GM21786 (cell line): ENCODE results near the gene TNIK.

Source experiments
- ATAC-seq: cut with Tn5 transposase; IDR thresholded peaks from one replicate; pipeline ENCODE4 v1.9.1; 2021; ENCODE audit not compliant: unreplicated experiment

TNIK gene

DNA sequence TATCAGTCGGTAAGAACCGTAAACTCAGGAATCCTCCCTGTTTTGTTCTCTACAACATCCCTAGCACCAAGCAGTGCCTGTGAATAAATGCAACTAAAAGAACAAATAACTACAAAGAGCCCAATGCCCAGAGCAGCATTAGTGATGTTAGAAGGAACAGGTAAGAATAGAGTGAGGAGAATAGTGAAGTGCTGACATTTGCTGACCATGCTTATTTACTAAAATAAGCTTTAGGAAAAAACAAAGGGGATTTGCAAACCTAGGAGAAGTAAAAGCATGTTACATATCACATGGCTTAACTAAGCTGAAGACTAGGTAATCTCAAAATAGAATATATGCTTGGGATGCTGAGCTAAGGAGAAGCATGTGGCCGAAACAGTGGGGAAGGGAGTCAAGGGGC lies 247.6 kb downstream of the TNIK start:
- ATAC-seq, result no peak

GRCh38 chr3:171206283-171206682 lies 253.9 kb downstream of the TNIK start:
- ATAC-seq, result no peak

GRCh38 chr3:171204942-171205341 lies 255.3 kb downstream of the TNIK start:
- no peak for ATAC-seq

- no peak for ATAC-seq
These were observed 258.4 kb downstream of the TNIK start for GRCh38 chr3:171201825-171202224.

- ATAC-seq, result no peak
These were observed 259.5 kb downstream of the TNIK start for GRCh38 chr3:171200750-171201088.

DNA sequence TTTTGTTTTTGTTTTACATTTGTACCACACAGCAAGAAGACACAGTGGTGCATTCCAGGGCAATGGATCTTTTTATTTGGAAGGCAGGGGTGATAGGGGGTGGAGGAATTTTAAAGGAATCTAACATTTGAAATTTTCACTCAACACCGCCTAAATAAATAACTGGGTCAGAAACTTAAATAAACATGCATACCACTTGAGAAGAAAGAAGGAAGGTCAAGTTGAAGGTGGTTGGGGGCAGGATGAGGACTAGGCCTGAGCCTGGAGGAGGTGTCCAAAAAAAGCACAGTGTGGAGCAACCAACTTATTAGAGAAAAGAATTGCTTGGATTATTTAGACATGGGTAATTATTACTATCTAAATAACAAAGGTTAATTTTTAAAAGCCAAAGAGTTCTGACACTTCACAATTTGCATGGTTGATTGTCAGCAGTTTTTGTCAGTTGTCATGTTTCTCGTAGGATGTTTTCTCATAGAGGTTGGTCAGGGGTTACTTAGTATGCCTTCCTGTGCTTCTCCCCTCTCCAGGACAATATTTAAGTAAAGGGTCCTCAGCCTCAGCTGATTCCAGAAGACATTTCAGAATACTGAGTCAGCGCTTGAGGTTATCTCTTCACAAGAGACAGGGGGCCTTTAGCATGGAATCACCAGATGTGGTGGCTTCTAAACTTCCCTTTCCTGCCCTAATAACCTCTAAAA lies 260.0 kb downstream of the TNIK start:
- no peak for ATAC-seq

DNA sequence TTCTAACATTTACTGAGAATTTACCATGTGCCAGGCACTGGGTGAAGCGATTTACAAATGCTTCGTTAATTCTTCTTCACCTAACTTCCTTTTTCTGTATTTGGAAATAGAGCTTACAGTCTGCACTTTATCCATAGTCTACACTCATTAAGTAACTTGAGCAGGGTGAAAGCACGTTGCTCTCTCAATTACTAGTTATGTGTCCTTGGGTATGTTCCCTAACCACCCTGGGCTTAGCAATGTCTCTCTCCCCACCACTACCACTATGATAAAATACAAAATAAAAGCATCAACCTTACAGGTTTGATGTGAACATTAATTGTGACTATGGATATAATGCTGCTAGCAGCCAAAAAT lies 260.8 kb downstream of the TNIK start:
- ATAC-seq, result no peak

GRCh38 chr3:171198781-171199472 lies 261.3 kb downstream of the TNIK start:
- ATAC-seq, result no peak

GRCh38 chr3:171195686-171196085 lies 264.5 kb downstream of the TNIK start:
- no peak for ATAC-seq

DNA sequence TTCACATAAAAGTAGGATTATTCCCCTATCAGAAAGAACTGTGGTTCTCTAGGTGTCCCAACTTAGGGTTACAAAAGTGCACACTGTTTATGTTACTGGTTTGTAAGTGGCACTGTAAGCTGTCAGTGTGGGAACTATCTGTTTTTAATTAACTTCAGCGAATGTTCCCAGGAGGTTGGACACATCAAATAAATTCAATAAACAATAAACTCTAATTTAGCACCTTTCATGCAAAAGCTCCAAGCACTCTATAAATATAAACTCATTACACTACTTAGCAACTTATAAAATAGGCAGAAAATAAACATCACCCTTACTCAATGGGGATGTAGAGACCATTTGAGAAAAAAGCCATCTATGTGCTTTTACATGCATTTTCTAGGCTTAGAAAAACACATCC lies 265.2 kb downstream of the TNIK start:
- ATAC-seq, result no peak

DNA sequence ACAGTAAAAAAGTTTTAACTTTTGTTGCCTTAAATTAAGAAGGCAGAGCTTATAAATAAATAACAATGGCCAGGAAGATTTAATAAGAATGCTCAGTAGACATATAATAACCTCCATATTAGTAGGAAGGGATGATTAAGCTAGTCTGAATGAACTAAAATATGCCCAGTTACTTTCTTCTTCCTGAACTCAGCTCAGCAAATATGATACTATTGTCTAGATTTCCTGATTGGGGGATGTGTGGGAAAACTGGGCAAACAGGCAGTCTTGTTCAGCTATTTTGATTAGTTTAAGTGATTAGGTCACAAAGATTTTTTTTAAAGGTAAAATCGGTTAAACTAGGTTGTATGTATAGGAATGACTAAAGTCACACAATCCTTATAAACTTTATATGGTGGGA lies 266.5 kb downstream of the TNIK start:
- no peak for ATAC-seq

GRCh38 chr3:171192176-171192854 lies 267.9 kb downstream of the TNIK start:
- no peak for ATAC-seq

GRCh38 chr3:171190668-171191067 lies 269.5 kb downstream of the TNIK start:
- no peak for ATAC-seq

GRCh38 chr3:171189394-171190080 lies 270.7 kb downstream of the TNIK start:
- peak; percentile 39 for ATAC-seq

DNA sequence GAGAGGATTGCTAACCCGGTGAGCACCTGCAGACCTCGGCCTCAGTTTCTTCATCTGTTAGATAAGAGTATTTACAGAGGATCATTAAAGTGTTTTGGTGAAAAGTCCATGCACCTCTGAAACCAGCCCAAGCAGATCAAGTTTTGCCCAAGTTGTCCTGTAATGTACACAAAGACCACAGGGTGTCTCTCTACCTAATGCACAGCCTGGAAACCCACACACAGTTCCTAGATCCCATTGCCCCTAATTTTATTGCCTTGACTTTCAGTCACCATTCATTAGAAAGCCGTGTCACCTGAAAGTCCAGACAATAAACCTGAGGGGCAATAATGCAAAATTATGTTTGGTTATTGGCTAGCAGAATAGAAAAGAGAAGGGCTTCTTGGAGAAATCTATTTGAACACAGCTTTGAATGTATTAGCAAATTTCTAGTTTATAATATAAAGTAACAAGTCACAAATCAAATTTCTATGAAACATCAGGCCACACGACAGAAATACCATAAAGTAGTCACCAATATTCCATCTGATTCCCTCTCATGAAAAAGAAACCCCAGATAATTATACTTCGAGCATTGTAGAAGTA lies 272.4 kb downstream of the TNIK start:
- peak; percentile 44 for ATAC-seq

GRCh38 chr3:171186817-171187500 lies 273.2 kb downstream of the TNIK start:
- no peak for ATAC-seq

GRCh38 chr3:171186383-171186782 lies 273.8 kb downstream of the TNIK start:
- ATAC-seq, result no peak

DNA sequence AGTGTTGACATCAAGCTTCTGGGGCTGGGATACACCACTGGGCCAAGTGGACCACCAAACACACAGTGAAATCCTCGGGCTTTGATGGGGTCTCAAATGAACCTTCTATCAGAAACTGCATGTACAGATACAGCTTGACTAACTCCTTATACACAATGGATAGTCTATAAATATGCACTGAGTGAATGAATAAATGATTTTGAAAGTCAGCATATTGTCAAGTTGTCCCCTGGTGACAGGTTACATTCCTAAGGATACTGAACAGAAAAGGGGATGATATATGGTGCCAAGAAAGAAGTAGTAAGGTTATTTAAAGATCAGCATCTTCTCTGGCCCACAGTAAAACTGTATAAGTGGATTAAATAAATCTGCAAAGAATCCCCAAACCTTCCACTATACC lies 274.2 kb downstream of the TNIK start:
- no peak for ATAC-seq

DNA sequence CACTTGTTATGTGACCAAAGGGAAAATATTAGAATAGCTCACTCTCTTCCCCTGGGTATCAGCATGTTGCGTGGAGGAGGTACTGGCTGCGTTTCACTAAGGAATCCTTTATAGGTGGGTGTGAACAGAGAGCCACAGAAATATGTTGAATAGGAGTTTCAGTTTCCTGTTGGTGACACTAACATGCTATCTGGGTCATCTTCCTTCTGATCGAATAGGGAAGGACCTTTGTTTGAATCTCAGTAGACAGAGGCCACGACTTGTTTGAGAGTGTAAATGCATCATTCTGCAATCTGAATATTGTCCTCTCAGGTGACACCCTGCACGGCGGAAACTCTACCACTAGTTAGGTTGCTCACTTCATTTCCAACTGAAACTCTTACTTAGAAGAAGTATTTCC lies 275.8 kb downstream of the TNIK start:
- ATAC-seq, result peak; percentile 68

GRCh38 chr3:171183042-171183441 lies 277.2 kb downstream of the TNIK start:
- no peak for ATAC-seq
